ENCODE data around the gene PCDHGA4. TPM values are rescaled to one million over a fixed set of nuclear protein-coding genes. Genes with fewer than 3 reads are reported as not detected.
A peak's percentile ranks its signal among the peaks of the same experiment; 100 is the strongest.

Gene PCDHGA4
- total RNA-seq, 1 donor from 2014 or later, result 0.75 TPM

DNA sequence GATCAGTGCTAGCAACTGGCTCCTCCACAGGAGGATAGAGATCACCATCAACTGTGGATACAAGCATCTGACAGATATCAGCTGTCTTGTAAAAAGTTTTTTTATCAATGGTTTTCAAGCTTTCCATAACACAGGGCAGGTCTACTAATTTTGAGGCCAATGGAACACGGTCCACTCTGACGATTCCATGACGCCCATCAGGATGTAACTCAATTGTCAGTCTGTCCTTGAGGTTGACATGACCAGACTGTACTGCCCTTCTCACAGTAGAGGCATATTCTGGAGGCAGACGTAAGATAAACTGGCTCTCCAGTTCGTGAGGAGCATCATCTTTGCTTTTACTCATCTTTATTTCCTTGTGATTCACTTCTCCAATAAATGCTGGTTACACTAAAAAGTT, 35.1 kb upstream of the PCDHGA4 start:
- Mint-ChIP-seq H3K9me3 (peaks cover 28% of the 10 kb centered on the region), H3K36me3 (ENCODE audit: low read depth) (peaks cover 60% of the 10 kb centered on the region), H3K27me3 (no peaks in the 10 kb centered on the region), H3K27ac (no peak overlapping the region), H3K4me3 (peak overlapping the region; percentile 99), H3K4me1 (peaks cover 33% of the 10 kb centered on the region)
- ChIA-PET POLR2A (interaction anchor here (1.0 to 2.0 kb wide), 16 partner anchors 15 to 620 kb away, joined by 3 to 24 read pairs (median 5); partner anchors contain the start of genes DELE1, DIAPH1, FCHSD1 and HDAC3), CTCF (interaction anchor here (0.8 to 2.0 kb wide), 15 partner anchors 8 to 650 kb away, joined by 3 to 17 read pairs (median 5); partner anchors contain the start of genes PCDHGA1, PCDHGA10, PCDHGA12 and PCDHGB3)
- intact Hi-C loops (cut with micrococcal nuclease), result loop anchor here (1.0 to 10.0 kb wide), 9 partner anchors 59 to 1035 kb away; partner anchors contain the start of genes DIAPH1, GNPDA1, HDAC3 and IK
- DNase-seq (no peak), ATAC-seq (ENCODE audit: low read depth) (no peak)
- TF ChIP-seq, protein P1, sequence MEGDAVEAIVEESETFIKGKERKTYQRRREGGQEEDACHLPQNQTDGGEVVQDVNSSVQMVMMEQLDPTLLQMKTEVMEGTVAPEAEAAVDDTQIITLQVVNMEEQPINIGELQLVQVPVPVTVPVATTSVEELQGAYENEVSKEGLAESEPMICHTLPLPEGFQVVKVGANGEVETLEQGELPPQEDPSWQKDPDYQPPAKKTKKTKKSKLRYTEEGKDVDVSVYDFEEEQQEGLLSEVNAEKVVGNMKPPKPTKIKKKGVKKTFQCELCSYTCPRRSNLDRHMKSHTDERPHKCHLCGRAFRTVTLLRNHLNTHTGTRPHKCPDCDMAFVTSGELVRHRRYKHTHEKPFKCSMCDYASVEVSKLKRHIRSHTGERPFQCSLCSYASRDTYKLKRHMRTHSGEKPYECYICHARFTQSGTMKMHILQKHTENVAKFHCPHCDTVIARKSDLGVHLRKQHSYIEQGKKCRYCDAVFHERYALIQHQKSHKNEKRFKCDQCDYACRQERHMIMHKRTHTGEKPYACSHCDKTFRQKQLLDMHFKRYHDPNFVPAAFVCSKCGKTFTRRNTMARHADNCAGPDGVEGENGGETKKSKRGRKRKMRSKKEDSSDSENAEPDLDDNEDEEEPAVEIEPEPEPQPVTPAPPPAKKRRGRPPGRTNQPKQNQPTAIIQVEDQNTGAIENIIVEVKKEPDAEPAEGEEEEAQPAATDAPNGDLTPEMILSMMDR (IDR thresholded peaks at IDR 0.05), result no peak

DNA sequence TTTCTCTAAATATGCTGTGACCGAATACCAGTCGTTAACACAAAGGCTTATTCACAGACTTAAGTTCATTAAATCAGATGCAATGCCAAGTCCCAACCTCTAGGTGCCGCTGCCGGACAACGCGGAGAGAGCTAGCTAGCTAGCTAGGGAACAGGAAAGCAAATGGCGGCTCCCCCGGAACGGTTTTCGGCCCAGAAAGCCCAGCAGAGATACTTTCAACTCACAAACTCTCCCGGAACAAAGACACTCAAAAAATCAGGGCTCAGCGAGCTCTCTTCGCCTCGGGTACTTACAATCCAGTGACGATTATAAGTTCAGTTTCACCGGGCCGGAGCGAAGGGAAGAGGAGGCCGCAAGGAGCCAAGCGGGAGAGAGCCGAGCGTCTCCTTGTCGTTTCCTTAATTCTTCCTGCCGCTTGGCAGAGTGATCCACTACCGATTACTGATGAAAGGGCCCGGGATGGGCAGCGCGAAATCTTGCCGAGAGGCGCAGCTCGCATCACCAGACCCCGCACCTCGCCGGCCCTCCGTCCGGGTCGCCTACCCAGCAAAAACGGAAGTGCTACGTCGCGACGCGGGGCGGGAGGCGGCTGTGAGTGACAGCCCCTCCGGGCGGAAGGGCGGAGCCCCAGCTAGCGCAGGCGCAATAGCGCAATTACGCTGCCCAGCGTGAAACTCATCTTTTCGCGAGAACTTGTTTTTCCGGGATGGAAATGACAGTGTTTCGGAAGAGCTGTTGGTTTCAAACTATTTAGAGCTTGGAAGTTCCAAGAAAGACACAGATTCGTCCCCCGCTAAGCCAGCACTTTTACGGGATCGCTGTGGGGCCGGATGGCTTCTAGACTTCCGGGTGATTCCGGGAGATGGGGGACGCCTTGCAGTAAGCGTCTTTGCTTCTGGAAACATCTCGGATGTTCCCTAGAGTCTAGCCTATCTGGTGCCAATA, 34.3 kb upstream of the PCDHGA4 start, which contains the start of gene TAF7:
TSS of gene TAF7 (minus strand) at position 560 of the 945 bp plus-strand sequence. CDS start 740 bp downstream, outside the sequence.
- DNase-seq (peak; percentile 92), ATAC-seq (ENCODE audit: low read depth) (peak; percentile 91)
- POLR2A ChIA-PET, result interaction anchor here (0.6 to 2.0 kb wide), 22 partner anchors 10 to 773 kb away, joined by 3 to 24 read pairs (median 4); partner anchors contain the start of genes DELE1, DIAPH1, EIF4EBP3 and FCHSD1
- H3K9me3 Mint-ChIP-seq, result peaks cover 20% of the 10 kb centered on the region
- peak within 1 kb of the TSS; percentile 99 for H3K4me3 Mint-ChIP-seq
- H3K27me3 Mint-ChIP-seq, result no peaks in the 10 kb centered on the region
- H3K4me1 Mint-ChIP-seq, result peaks cover 29% of the 10 kb centered on the region
- peaks cover 52% of the 10 kb centered on the region for H3K36me3 Mint-ChIP-seq (ENCODE audit: low read depth)
- CTCF ChIA-PET, result interaction anchor here (0.6 to 2.0 kb wide), 17 partner anchors 9 to 649 kb away, joined by 3 to 17 read pairs (median 4); partner anchors contain the start of genes PCDHGA1, PCDHGA10, PCDHGA12 and PCDHGB3
- TF ChIP-seq, protein P1 (IDR thresholded peaks at IDR 0.05), result peak; percentile 49
- H3K27ac Mint-ChIP-seq, result peak within 1 kb of the TSS; percentile 99
- intact Hi-C loops (cut with micrococcal nuclease), result loop anchor here (1.0 to 10.0 kb wide), 9 partner anchors 60 to 1034 kb away; partner anchors contain the start of genes DIAPH1, GNPDA1, HDAC3 and IK

DNA sequence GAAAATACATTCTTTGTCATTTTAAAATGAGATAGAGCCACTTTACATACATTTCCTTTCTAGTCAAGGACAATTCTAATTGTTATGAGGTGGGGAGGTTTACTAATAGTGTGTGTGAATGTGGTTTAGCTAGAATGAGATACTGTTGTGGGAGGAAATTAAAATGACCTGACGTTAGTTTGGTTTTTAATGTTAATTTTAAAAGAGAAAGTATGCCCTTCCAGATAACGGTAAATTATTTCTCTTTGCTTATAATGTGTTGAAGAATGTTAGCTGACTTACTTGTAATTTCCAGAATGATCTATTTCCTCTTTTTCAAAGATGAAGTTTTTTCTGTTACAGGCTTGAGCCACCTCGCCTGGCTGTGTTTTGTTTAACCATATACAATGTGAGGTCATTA, 32.6 kb upstream of the PCDHGA4 start:
- Mint-ChIP-seq H3K4me3 (no peak overlapping the region), H3K27me3 (peaks cover 10% of the 10 kb centered on the region), H3K27ac (no peak overlapping the region), H3K36me3 (ENCODE audit: low read depth) (peaks cover 40% of the 10 kb centered on the region), H3K4me1 (peaks cover 36% of the 10 kb centered on the region), H3K9me3 (peaks cover 24% of the 10 kb centered on the region)
- no peak for ATAC-seq (ENCODE audit: low read depth)
- intact Hi-C loops (cut with micrococcal nuclease), result loop anchor here (5.0 to 10.0 kb wide), 3 partner anchors 90 to 1033 kb away; partner anchors contain the start of genes GNPDA1 and PCDHGA10
- POLR2A ChIA-PET, result no interaction called here
- CTCF ChIA-PET, result interaction anchor here (1.9 kb wide), 1 partner anchor 241 kb away, joined by 7 read pairs; no protein-coding TSS in a partner anchor
- TF ChIP-seq, protein P1 (IDR thresholded peaks at IDR 0.05), result no peak
- DNase-seq, result no peak

DNA sequence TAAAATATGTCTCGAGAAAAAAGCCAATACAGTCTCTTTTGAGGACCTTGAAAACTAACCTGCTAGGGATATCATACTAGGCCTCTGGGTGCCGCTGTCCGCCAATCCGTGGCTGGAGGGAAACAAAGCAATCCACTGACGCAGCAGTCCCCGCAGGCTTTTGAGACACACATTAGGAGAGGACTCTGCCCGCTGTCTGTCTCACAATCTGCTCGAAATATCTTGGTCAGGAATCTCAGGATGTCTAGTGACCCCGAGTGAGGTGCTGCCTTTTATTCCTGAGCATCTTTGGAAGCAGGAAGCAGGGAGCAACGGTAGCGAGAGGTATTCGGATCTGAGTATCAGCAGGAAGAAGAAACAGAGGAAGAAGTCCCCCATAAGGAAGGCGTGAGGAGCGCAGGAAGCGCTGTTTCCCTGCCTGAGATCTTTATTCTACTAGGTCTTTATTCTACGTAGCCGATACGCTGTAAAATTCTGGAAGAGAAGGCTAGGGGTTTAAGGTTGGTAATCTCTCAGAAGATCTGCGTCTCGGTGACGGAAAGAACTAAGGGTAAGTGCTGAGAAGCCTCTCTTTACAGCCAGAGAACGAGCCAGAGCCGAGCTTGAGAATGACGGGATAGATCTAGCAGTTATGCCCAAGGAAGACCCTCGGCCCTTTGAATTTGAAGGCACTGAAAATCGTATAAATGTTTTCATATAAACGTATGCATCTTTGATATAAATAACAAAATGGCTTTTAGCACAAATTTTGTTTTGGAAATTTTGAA, 28.6 kb upstream of the PCDHGA4 start:
- H3K4me3 Mint-ChIP-seq, result peak overlapping the region; percentile 91

More for the DNA sequence above, 28.6 kb upstream of the PCDHGA4 start:
- Mint-ChIP-seq H3K27ac (peak overlapping the region; percentile 84), H3K36me3 (ENCODE audit: low read depth) (peaks cover 7% of the 10 kb centered on the region), H3K27me3 (peaks cover 35% of the 10 kb centered on the region), H3K4me1 (peaks cover 10% of the 10 kb centered on the region), H3K9me3 (peaks cover 27% of the 10 kb centered on the region)
- peak; percentile 90 for ATAC-seq (ENCODE audit: low read depth)
- ChIA-PET CTCF (interaction anchor here (0.6 to 1.9 kb wide), 4 partner anchors 8 to 237 kb away, joined by 3 to 5 read pairs (median 4); no protein-coding TSS in a partner anchor), POLR2A (interaction anchor here (0.7 kb wide), 2 partner anchors 44 to 188 kb away, joined by 4 read pairs; partner anchors contain the start of gene PCDHGB3)
- peak; percentile 41 for DNase-seq
- intact Hi-C loops (cut with micrococcal nuclease), result loop anchor here (1.0 to 10.0 kb wide), 5 partner anchors 36 to 1029 kb away; partner anchors contain the start of genes GNPDA1 and PCDHGA5
- TF ChIP-seq, protein P1 (IDR thresholded peaks at IDR 0.05), result no peak
